ENCODE results near the gene AKNAD1.

AKNAD1 gene

DNA sequence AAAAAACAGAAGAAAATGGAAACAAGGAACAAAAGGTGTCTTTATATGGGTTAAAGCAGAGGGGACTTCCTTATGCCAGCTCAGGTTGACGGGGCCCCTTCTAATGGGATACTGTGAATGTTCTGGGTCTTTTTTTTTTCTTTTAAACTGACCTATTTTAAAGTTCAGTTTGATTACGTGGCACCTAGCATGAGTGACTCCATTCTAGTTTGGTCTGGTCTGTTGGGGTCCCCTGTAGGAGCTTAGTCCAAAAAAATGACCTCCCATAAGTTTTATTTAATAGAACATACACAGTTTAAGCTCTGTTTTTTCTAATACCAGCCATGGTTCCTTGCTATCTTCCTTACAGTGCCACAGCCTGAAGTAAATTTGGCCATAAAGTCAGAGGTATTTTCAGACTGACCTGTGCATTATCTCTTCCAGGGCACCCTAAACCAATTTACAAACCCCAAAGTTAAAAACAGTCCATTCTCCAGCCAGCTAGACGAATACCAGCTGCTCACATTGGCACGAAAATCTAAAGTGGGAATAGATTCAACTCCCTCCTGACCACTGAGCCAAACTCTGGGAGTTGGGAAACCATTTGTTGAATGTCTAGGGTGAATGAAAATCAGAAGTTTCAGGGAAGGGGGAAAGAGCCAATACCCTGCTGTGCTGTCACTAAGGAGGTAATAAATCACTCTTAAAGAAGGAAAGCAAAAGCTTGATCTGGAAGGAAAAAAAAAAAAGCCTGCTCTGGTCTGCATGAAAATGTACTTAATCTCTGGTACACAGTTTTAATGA, 42.4 kb downstream of the AKNAD1 start:
- TF ChIP-seq TOX (CRISPR knock-in tag; IDR thresholded peaks at IDR 0.05; ENCODE audit: borderline replicate concordance) (no peak), ISL1 (CRISPR knock-in tag; IDR thresholded peaks at IDR 0.05) (peak; percentile 49), ZNF8 (CRISPR knock-in tag; IDR thresholded peaks at IDR 0.05) (no peak), ARNTL (CRISPR knock-in tag; IDR thresholded peaks at IDR 0.05; ENCODE audit: borderline replicate concordance, low read depth) (no peak)
- TF ChIP-seq, protein P1, sequence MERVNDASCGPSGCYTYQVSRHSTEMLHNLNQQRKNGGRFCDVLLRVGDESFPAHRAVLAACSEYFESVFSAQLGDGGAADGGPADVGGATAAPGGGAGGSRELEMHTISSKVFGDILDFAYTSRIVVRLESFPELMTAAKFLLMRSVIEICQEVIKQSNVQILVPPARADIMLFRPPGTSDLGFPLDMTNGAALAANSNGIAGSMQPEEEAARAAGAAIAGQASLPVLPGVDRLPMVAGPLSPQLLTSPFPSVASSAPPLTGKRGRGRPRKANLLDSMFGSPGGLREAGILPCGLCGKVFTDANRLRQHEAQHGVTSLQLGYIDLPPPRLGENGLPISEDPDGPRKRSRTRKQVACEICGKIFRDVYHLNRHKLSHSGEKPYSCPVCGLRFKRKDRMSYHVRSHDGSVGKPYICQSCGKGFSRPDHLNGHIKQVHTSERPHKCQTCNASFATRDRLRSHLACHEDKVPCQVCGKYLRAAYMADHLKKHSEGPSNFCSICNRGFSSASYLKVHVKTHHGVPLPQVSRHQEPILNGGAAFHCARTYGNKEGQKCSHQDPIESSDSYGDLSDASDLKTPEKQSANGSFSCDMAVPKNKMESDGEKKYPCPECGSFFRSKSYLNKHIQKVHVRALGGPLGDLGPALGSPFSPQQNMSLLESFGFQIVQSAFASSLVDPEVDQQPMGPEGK (CRISPR knock-in tag; IDR thresholded peaks at IDR 0.05; ENCODE audit: borderline replicate concordance) = no peak
- peak; percentile 14; the same call in 2 of the 3 replicates for ATAC-seq

DNA sequence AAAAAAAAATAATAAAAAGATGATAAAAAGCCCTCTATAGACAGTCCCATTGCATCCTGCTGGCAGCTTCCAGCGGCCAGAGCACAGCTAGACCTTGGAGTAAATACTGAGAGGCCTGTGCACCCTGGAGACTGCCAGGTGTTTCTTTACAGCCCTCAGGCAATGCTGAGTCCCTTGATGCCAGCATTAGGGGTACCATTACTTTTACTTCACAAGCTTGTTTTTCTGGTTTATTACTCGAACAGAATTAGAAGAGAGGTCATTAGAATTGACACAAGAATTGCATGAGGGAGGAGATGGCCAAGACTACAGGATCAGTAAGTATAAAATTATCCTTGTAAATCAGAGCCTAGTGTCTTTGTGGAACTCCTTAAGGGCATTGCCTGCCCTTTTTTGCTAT, 43.6 kb downstream of the AKNAD1 start:
- TF ChIP-seq, protein P2, sequence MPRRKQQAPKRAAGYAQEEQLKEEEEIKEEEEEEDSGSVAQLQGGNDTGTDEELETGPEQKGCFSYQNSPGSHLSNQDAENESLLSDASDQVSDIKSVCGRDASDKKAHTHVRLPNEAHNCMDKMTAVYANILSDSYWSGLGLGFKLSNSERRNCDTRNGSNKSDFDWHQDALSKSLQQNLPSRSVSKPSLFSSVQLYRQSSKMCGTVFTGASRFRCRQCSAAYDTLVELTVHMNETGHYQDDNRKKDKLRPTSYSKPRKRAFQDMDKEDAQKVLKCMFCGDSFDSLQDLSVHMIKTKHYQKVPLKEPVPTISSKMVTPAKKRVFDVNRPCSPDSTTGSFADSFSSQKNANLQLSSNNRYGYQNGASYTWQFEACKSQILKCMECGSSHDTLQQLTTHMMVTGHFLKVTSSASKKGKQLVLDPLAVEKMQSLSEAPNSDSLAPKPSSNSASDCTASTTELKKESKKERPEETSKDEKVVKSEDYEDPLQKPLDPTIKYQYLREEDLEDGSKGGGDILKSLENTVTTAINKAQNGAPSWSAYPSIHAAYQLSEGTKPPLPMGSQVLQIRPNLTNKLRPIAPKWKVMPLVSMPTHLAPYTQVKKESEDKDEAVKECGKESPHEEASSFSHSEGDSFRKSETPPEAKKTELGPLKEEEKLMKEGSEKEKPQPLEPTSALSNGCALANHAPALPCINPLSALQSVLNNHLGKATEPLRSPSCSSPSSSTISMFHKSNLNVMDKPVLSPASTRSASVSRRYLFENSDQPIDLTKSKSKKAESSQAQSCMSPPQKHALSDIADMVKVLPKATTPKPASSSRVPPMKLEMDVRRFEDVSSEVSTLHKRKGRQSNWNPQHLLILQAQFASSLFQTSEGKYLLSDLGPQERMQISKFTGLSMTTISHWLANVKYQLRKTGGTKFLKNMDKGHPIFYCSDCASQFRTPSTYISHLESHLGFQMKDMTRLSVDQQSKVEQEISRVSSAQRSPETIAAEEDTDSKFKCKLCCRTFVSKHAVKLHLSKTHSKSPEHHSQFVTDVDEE (CRISPR knock-in tag; IDR thresholded peaks at IDR 0.05) = no peak
- TF ChIP-seq OSR1 (CRISPR knock-in tag; IDR thresholded peaks at IDR 0.05) (no peak), RARB (CRISPR knock-in tag; IDR thresholded peaks at IDR 0.05) (no peak), CSDC2 (CRISPR knock-in tag; IDR thresholded peaks at IDR 0.05) (no peak), ZC3H10 (CRISPR knock-in tag; IDR thresholded peaks at IDR 0.05) (no peak), PPARA (CRISPR knock-in tag; IDR thresholded peaks at IDR 0.05; ENCODE audit: borderline replicate concordance) (no peak), ZFP30 (CRISPR knock-in tag; IDR thresholded peaks at IDR 0.05) (no peak), ZFP3 (CRISPR knock-in tag; IDR thresholded peaks at IDR 0.05) (no peak), ARNTL (CRISPR knock-in tag; IDR thresholded peaks at IDR 0.05; ENCODE audit: borderline replicate concordance, low read depth) (no peak), TCF4 (CRISPR knock-in tag; IDR thresholded peaks at IDR 0.05; ENCODE audit: borderline replicate concordance) (no peak), ESRRG (CRISPR knock-in tag; IDR thresholded peaks at IDR 0.05) (no peak), TOX (CRISPR knock-in tag; IDR thresholded peaks at IDR 0.05; ENCODE audit: borderline replicate concordance) (no peak), ISL1 (CRISPR knock-in tag; IDR thresholded peaks at IDR 0.05) (no peak)
- TF ChIP-seq, protein P1 (CRISPR knock-in tag; IDR thresholded peaks at IDR 0.05; ENCODE audit: borderline replicate concordance) = no peak
- TF ChIP-seq, protein P3, sequence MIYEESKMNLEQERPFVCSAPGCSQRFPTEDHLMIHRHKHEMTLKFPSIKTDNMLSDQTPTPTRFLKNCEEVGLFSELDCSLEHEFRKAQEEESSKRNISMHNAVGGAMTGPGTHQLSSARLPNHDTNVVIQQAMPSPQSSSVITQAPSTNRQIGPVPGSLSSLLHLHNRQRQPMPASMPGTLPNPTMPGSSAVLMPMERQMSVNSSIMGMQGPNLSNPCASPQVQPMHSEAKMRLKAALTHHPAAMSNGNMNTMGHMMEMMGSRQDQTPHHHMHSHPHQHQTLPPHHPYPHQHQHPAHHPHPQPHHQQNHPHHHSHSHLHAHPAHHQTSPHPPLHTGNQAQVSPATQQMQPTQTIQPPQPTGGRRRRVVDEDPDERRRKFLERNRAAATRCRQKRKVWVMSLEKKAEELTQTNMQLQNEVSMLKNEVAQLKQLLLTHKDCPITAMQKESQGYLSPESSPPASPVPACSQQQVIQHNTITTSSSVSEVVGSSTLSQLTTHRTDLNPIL (CRISPR knock-in tag; IDR thresholded peaks at IDR 0.05; ENCODE audit: low read depth) = no peak
- ATAC-seq = no peak

DNA sequence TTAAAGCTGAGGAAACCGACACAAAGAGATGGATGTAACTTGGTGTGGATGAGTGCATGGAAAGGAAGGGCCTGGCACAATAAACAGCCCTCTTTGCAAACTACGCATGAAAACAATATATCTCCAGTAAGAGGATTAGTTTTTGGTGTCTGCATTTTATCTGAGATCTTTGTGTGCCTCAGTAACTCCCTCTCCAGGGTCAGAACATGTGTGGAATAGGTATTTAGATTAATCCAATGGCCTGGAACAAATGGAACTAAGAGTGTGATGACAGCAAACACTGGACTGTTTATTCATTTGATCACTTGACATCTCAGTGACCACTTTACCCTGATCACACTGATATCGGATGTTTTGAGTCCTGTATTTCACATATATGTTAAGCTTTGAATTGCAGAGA, 45.3 kb downstream of the AKNAD1 start:
- TF ChIP-seq, protein P3 (CRISPR knock-in tag; IDR thresholded peaks at IDR 0.05; ENCODE audit: low read depth) = no peak
- TF ChIP-seq ZNF70 (CRISPR knock-in tag; IDR thresholded peaks at IDR 0.05) = no peak
- ATAC-seq = no peak

DNA sequence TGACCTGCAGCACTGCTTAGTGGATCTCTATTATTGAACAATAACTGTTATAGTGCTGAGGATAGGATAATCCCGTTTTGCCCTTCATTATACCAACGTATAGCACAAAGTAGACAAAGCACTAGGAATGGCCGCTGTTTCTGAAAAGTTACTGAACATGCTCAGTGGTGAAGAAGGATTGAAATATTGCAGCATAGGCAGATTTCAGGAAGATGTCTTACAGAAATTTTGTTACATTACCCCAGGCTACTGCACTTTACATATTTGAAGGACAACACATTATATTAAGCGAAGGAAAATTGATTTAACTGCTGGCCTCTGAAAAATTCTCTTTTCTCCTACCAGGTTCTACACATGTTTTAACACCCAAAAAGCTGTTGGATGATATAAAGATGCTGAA, 48.5 kb downstream of the AKNAD1 start:
- no peak for ATAC-seq
- no peak for TF ChIP-seq ARNTL (CRISPR knock-in tag; IDR thresholded peaks at IDR 0.05; ENCODE audit: borderline replicate concordance, low read depth)
- TF ChIP-seq BACH2 (CRISPR knock-in tag; IDR thresholded peaks at IDR 0.05; ENCODE audit: borderline replicate concordance) = no peak
- TF ChIP-seq ISL1 (CRISPR knock-in tag; IDR thresholded peaks at IDR 0.05) = no peak
- TF ChIP-seq TCF4 (CRISPR knock-in tag; IDR thresholded peaks at IDR 0.05; ENCODE audit: borderline replicate concordance) = no peak
- TF ChIP-seq, protein P1 (CRISPR knock-in tag; IDR thresholded peaks at IDR 0.05; ENCODE audit: borderline replicate concordance) = no peak
- TF ChIP-seq SNAI2 (CRISPR knock-in tag; IDR thresholded peaks at IDR 0.05) = no peak
- no peak for TF ChIP-seq PPARA (CRISPR knock-in tag; IDR thresholded peaks at IDR 0.05; ENCODE audit: borderline replicate concordance)
- no peak for TF ChIP-seq ZFP3 (CRISPR knock-in tag; IDR thresholded peaks at IDR 0.05)
